Stomach (tissue), 4 donors: ENCODE results near the gene CDKN1A.

Source experiments
- CTCF ChIP-seq, 7 experiments: fragments of 450-650 bp in 4 of 7; fragments of 200-600 bp in 3 of 7; sonication (generic) in 3 of 7; IDR thresholded peaks; one replicate each; pipeline ENCODE4 v1.5.1; 2016 to 2019; ENCODE audit warnings: antibody characterized with exemption in 7 of 7, control low read depth in 2 of 7, mild to moderate bottlenecking in 1 of 7
- POLR2A ChIP-seq, 4 donors: fragments of 450-650 bp; IDR thresholded peaks; one replicate each; pipeline ENCODE4 v1.6.1; 2016; ENCODE audit warnings: antibody characterized with exemption in 4 of 4, control low read depth in 2 of 4, mild to moderate bottlenecking in 1 of 4, moderate library complexity in 1 of 4
- POLR2AphosphoS5 ChIP-seq, 3 donors: sonication (generic); formaldehyde crosslinking; IDR thresholded peaks; one replicate each; pipeline ENCODE4 v1.6.1; 2016; ENCODE audit warnings: antibody characterized with exemption in 3 of 3

GRCh38 chr6:36697481-36697903 is 19.0 kb downstream of the CDKN1A start, which contains the start of gene RAB44:
- TF ChIP-seq POLR2A (IDR thresholded peaks at IDR 0.05) = no peak
- TF ChIP-seq CTCF (IDR thresholded peaks at IDR 0.05) = no peak
- TF ChIP-seq POLR2AphosphoS5 (IDR thresholded peaks at IDR 0.05) = no peak
